ENCODE measurements around the gene AEN. TPM values are rescaled to one million over a fixed set of nuclear protein-coding genes. Genes with fewer than 3 reads are reported as not detected.
"Not testable (repeated sequence)": the region's sequence is repeated elsewhere in the genome, so short reads cannot be mapped to it uniquely, and the experiment has no call there.

Gene AEN
- total and polyA plus RNA-seq, 10 donors: 12.9 to 40.3 (median 23.5) TPM

DNA sequence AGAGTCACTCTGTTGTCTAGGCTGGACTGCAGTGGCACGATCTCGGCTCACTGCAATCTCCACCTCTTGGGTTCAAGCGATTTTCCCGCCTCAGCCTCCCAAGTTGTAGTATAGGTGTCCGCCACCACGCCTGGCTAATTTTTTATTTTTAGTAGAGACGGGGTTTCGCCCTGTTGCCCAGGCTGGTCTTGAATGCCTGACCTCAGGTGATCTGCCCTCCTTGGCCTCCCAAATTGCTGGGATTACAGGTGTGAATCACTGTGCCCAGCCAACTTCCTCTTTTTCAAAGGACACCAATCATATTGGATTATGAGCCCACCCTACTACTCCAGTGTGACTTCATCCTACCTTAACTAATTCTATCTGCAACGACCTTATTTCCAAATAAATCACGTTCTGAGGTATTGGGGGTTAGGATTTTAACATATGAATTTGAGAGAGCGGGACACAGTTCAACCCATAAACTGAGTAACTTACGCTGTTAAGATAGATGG, 20.9 kb downstream of the AEN start:
- Histone ChIP-seq H3K27ac (peak overlapping the region; percentile 93 to 99 (median 96)), H3K4me3 (peak overlapping the region in 2 of 8 donors; percentile 47 to 76), H3K27me3 (replicated peaks in 1 of 7) (no peaks in the 10 kb centered on the region), H3K9me3 (no peaks in the 10 kb centered on the region), H3K36me3 (peaks cover 0 to 66% (median 8%) of the 10 kb centered on the region in 6 donors), H3K4me1 (peaks cover 33 to 99% (median 87%) of the 10 kb centered on the region in 6 donors)
- intact Hi-C loops (cut with DNase I; ENCODE audit: low total_unique reads): no loop called here
- TF ChIP-seq POLR2AphosphoS5 (IDR thresholded peaks at IDR 0.05) (peak in 1 of 3 donors; percentile 5), POLR2A (IDR thresholded peaks at IDR 0.05) (no peak)
- peak; percentile 74 for DNase-seq
- WGBS, 5 donors: 69 to 84% (median 75%) methylated on average over 12 of the region's 12 CpGs

DNA sequence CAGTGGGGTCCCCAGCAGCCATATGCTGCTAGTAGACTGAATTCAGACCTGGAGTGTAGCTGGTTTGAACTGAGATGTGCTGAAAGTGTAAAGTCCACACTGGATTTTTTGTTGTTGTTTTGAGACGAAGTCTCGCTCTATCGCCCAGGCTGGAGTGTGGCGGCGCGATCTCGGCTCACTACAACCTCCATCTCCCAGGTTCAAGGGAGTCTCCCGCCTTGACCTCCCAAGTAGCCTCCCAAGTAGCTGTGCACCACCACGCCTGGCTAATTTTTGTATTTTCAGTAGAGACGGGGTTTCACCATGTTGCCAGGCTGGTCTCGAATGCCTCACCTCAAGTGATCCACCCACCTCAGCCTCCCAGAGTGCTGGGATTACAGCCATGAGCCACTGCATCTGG, 21.4 kb downstream of the AEN start:
- DNase-seq: peak; percentile 59
- WGBS, 5 donors: 91 to 97% (median 95%) methylated on average over 11 of the region's 11 CpGs
- Histone ChIP-seq H3K4me3 (peak overlapping the region in 1 of 8 donors; percentile 76), H3K36me3 (peaks cover 0 to 71% (median 8%) of the 10 kb centered on the region in 6 donors), H3K4me1 (peaks cover 32 to 99% (median 87%) of the 10 kb centered on the region in 6 donors), H3K27ac (peak overlapping the region in 6 of 8 donors; percentile 96 to 99 (median 98))
- intact Hi-C loops (cut with DNase I; ENCODE audit: low total_unique reads); H3K27me3 ChIP-seq (replicated peaks in 1 of 7); H3K9me3 ChIP-seq: not testable (repeated sequence)
- peak in 1 of 3 donors; percentile 10 for TF ChIP-seq POLR2AphosphoS5 (IDR thresholded peaks at IDR 0.05)

DNA sequence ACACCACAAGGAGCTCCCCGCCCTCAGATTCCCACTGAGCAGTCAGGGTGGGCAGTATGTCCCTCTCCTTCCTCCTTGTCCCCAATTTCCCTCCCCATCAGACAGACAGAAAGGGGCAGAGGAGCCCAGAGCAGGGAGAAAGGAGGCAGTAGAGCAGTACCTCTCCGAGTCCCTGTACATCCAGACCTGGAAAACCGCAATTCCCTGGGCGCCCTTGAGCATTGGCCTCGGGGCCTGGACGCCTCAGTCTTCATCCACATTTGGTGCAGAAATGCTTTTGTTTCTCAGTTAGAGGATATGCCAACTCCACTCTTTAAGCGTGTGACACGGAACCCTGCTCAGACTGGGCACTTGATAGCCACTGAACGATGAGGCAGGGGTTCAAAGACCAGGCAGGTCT, 23.6 kb downstream of the AEN start:
- Histone ChIP-seq H3K27ac (peak overlapping the region in 4 of 8 donors; percentile 6 to 93 (median 78)), H3K4me1 (peaks cover 43 to 100% (median 87%) of the 10 kb centered on the region in 6 donors), H3K27me3 (replicated peaks in 1 of 7) (no peaks in the 10 kb centered on the region), H3K36me3 (peaks cover 0 to 92% (median 8%) of the 10 kb centered on the region in 6 donors), H3K4me3 (no peak overlapping the region), H3K9me3 (no peaks in the 10 kb centered on the region)
- DNase-seq: peak; percentile 62
- 82 to 94% (median 83%) methylated on average over 9 of the region's 9 CpGs for WGBS, 5 donors
- intact Hi-C loops (cut with DNase I; ENCODE audit: low total_unique reads): no loop called here
- TF ChIP-seq, protein P1, sequence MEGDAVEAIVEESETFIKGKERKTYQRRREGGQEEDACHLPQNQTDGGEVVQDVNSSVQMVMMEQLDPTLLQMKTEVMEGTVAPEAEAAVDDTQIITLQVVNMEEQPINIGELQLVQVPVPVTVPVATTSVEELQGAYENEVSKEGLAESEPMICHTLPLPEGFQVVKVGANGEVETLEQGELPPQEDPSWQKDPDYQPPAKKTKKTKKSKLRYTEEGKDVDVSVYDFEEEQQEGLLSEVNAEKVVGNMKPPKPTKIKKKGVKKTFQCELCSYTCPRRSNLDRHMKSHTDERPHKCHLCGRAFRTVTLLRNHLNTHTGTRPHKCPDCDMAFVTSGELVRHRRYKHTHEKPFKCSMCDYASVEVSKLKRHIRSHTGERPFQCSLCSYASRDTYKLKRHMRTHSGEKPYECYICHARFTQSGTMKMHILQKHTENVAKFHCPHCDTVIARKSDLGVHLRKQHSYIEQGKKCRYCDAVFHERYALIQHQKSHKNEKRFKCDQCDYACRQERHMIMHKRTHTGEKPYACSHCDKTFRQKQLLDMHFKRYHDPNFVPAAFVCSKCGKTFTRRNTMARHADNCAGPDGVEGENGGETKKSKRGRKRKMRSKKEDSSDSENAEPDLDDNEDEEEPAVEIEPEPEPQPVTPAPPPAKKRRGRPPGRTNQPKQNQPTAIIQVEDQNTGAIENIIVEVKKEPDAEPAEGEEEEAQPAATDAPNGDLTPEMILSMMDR (IDR thresholded peaks at IDR 0.05 in 8 of 11, conservative IDR thresholded peaks at IDR 0.05 in 3 of 11): no peak
- TF ChIP-seq POLR2AphosphoS5 (IDR thresholded peaks at IDR 0.05): peak in 2 of 3 donors; percentile 10 to 32

DNA sequence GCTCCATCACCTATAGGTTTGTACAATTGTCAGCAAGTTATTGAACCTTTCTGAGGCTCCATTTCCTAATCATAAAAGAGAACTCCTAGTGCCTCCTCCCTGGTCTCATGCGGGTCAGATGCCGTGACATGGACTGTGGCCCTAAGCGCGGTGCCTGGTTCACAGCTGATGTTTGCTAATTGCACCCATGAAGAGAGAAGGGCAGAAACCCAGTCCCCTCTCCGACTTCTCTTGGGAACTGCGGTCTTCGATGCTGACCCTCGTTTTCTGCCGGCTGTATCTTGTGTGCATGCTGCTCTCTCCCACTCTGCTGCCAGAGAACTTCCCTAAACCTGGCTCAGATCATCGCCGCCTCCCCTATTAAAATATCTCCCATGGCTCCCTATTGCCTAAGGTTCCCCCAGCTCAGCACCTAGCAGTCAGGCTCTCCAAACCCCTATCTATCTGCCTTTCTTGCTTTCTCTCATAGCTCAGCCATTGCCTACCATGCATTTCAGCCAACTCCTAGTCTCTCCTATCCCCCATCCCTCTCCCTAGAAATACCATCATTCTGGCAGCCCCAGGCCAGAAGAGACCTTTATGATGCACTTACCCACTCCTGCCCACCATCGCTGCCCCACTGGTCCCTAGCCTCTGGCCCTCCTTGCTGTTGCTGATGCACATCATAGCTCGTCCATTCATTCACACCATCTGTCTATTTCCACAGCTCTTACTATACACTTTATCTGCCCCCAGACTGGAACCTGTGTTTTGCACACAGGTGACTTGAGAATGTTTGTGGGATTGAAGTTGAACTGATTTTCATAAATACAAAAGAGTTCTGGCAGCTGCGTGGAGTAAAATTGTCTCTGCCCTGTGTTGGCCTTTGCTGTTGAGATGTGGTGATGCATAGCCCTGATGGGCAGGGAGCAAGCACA, 24.3 kb downstream of the AEN start:
- Histone ChIP-seq H3K4me1 (peaks cover 46 to 100% (median 89%) of the 10 kb centered on the region in 6 donors), H3K27me3 (replicated peaks in 1 of 7) (no peaks in the 10 kb centered on the region), H3K4me3 (no peak overlapping the region), H3K9me3 (no peaks in the 10 kb centered on the region), H3K36me3 (peaks cover 0 to 99% (median 8%) of the 10 kb centered on the region in 6 donors), H3K27ac (peak overlapping the region in 4 of 8 donors; percentile 71 to 93 (median 78))
- no peak for TF ChIP-seq POLR2A (IDR thresholded peaks at IDR 0.05)
- peak in 2 of 3 donors; percentile 3 to 24 for TF ChIP-seq POLR2AphosphoS5 (IDR thresholded peaks at IDR 0.05)
- intact Hi-C loops (cut with DNase I; ENCODE audit: low total_unique reads): no loop called here
- WGBS, 5 donors: 94 to 96% (median 95%) methylated on average over 14 of the region's 14 CpGs
- peak; percentile 61 for DNase-seq

DNA sequence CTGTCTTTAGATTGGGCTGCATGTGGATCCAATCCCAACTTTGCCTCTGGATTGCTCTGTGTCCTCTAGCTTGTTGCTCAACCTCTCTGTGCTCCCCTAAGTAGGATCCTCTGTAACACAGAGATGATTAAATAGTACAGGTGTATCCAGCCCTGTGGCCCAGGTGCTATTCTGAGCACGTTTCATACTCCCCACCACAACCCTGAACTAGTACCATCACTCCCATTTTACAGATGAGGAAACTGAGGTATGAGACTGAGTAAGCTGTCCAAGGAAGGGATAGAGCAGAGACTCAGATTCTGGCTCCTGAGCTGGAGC, 24.9 kb downstream of the AEN start:
- DNase-seq: no peak
- TF ChIP-seq POLR2A (IDR thresholded peaks at IDR 0.05) (no peak), POLR2AphosphoS5 (IDR thresholded peaks at IDR 0.05) (no peak)
- TF ChIP-seq, protein P1 (IDR thresholded peaks at IDR 0.05 in 8 of 11, conservative IDR thresholded peaks at IDR 0.05 in 3 of 11): no peak
- H3K27ac ChIP-seq: peak overlapping the region in 4 of 8 donors; percentile 71 to 93 (median 78)
- H3K4me3 ChIP-seq: no peak overlapping the region
- peaks cover 40 to 100% (median 89%) of the 10 kb centered on the region in 6 donors for H3K4me1 ChIP-seq
- H3K9me3 ChIP-seq: no peaks in the 10 kb centered on the region
- peaks cover 0 to 99% (median 8%) of the 10 kb centered on the region in 6 donors for H3K36me3 ChIP-seq
- 48 to 94% (median 83%) methylated on average over 1 of the region's 1 CpG for WGBS, 5 donors
- H3K27me3 ChIP-seq (replicated peaks in 1 of 7): no peaks in the 10 kb centered on the region
- intact Hi-C loops (cut with DNase I; ENCODE audit: low total_unique reads): no loop called here

Data from spleen (tissue), 11 donors.